ENCODE results near the gene COPS3.

COPS3 gene

GRCh38 chr17:17214646-17215436 lies 66.2 kb downstream of the COPS3 start:
- no peak for DNase-seq

DNA sequence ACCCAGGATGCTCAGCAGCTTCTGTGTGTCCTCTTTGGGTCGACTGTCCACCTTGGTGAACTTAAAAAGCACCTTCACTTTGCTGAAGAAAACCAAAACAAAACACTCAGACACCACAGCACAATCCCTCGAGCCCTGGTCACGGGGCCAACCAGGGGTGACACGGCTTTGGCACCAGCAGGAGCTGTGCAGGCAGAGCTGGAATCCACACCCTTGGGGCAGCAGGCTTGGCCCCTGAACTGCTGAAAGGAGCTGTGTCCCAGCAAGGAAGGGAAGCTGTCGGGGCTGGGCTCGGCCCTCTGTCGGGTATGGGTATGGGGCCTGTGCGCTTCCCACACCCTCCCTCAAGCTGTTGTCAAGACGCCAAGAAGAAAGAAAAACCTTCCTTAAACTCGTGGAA lies 67.3 kb downstream of the COPS3 start:
- DNase-seq: no peak

DNA sequence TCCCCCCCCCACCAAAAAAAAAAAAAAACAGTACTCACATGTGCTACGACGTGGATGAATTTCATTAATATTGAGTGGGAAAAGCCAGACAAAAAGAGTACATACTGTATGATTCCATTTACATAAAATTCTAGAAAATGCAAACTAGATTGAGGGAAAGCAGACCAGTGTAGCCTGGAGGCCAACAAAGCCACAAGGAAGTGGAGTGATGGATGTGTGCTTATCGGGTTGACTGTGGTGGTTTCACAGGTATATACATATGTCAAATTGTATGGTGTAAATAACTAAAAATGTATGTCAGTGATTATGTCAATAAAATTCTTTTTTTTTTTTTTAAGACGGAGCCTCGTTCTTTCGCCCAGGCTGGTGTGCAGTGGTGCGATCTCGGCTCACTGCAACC lies 73.0 kb downstream of the COPS3 start:
- no peak for DNase-seq

DNA sequence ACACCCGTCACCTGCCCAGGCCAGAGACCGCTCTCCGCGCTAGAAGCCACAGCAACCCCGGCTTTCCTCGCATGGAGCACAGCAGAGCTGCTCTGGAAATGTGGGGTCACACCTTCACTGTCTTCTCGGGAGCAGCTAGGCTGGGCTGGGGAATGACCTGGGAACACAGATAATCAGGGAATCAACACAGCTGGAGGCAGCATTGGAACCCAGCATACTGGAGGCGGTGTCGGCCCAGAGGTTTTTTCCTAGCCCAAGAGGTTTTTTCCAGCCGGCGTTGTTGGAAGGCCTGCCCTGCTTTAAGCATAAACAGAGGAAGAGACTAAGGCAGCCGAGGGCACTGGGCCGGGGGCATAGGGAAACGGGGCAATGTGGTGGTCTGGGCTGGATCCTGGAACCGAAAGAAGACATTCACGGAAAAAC lies 74.1 kb downstream of the COPS3 start:
- no peak for DNase-seq

GRCh38 chr17:17206124-17206912 lies 74.7 kb downstream of the COPS3 start, which contains the start of gene PLD6:
Gene PLD6, minus strand, starts transcription at chr17:17206333. Its CDS starts 47 bp downstream, at chr17:17206286.
- DNase-seq: peak; percentile 84 to 92 (median 88)

GRCh38 chr17:17205368-17206123 lies 75.5 kb downstream of the COPS3 start:
- peak; percentile 20 to 51 (median 33) for DNase-seq

GRCh38 chr17:17204635-17205231 lies 76.3 kb downstream of the COPS3 start:
- DNase-seq: no peak

DNA sequence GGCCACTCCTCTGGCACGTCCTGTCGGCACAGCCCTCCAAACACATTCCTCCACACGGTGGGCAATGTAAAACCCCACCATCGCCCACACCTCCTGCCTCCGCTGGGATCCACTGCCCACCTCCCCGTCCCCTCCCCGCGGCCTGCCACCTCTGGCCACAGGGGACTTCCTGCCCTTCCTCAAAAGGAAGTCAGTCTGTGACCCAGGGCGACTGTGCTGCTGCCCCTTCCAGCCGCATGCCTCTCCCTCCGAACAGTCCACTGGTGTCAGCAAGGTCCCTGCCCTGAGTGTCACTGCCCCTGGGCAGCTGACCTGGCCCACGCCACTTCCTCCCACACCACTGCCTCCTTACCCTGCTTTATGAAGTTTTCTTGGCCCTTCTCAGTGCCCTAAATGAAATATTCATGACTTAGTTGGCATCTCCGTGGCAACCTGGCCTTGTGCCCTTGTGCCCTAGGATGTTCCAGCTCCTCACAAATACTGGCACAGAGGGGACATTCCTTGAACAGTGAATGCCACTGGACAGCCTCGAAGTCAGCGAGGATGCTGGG lies 76.9 kb downstream of the COPS3 start:
- no peak for DNase-seq

DNA sequence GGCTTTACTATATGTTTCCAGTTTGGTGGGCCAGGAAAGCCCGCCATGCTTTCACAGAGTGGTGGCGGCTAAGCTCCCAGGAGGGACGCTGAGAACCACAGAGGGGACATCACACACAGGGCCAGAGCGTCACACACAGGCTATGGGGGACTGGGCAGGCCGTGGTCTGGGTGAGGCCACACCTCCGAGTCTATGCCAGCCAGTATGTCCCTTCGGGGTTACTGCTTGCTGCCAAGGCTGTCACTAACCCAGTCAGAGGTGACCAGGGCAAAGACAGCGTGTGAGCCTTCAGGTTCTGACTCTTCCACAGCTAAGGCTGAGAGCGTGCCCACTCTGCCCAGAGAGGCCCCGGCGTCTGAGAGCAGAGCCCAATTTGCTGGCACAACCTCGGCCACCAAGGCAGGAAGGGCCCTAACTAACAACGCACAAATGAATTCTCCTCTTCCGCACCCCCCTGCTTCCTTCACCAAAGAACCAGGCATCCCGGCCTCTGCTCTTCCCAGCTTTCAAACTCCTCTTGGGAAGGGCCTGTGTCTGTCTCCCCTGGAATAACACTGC lies 77.8 kb downstream of the COPS3 start:
- no peak for DNase-seq

- no peak for DNase-seq
Measured at GRCh38 chr17:17201907-17202306, 79.1 kb downstream of the COPS3 start.

DNA sequence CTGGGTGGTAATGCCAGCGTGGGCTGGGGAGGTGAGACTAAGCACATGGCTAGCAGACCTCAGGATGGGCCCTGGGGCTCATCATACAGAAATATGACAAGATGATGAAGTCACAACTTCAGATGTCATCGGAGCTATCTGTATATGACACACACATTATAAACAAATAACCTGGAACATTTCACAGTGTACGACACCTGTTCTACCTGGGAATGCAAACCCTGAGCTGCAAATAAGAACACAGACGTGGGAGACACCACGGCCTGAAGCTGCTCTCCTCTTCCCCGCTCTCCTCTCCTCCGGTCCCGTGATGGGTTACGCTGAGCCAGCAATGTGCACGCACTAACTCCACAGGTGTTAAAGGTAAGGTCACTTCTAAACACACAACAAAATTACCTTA lies 79.8 kb downstream of the COPS3 start:
- DNase-seq: no peak

GRCh38 chr17:17200831-17201230 lies 80.2 kb downstream of the COPS3 start:
- DNase-seq: no peak

DNA sequence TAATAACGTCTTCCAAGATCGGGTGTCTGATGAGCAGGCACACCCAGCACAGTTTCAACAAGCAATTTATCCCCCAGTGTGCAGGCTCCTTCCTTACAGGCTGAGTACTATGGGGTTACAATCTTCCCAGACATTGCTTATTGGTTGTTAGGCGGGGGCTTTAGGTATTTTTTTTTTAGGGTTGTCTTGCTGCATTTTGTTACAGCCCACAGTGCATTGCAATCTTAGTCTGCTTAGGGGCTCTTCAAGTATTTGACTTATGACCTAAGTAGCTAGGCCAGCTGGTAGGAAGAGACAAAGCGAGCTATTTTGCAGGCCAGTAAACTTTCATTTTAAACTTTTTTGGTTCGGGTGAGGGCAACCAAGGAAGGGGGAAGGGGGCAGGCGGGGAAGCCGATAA lies 80.7 kb downstream of the COPS3 start:
- no peak for DNase-seq

- DNase-seq: no peak
Measured at GRCh38 chr17:17198281-17198680, 82.8 kb downstream of the COPS3 start.

GRCh38 chr17:17196776-17197175 lies 84.3 kb downstream of the COPS3 start:
- DNase-seq: no peak

Data from activated CD4-positive, CD25-positive, alpha-beta regulatory T cell (primary cell).